GM21447 (cell line): ENCODE measurements around the gene PIK3R1.

ENCODE experiments used
- ATAC-seq: cut with Tn5 transposase; IDR thresholded peaks from one replicate; pipeline ENCODE4 v1.9.1; 2021; ENCODE audit not compliant: unreplicated experiment

The PIK3R1 gene

GRCh38 chr5:68348447-68349222, 133.1 kb downstream of the PIK3R1 start:
- no peak for ATAC-seq

GRCh38 chr5:68350176-68350575, 134.6 kb downstream of the PIK3R1 start:
- ATAC-seq = no peak
